Muscle of arm (tissue), 14 donors: ENCODE measurements around the gene IFNA17. TPM values are rescaled to one million over a fixed set of nuclear protein-coding genes. Genes with fewer than 3 reads are reported as not detected.
A peak's percentile ranks its signal among the peaks of the same experiment; 100 is the strongest.
"Not testable (repeated sequence)": the region's sequence is repeated elsewhere in the genome, so short reads cannot be mapped to it uniquely, and the experiment has no call there.

ENCODE experiments used
- DNase-seq: peaks from one replicate; pipeline ENCODE4 v3.0.0-alpha.2; 2013
- long read RNA-seq, 11 donors: transcript quantifications; one replicate each; lab custom pipeline, GENCODE V29; 2026
- polyA plus RNA-seq, 12 donors: library from polyadenylated mRNA; unstranded; fragments of 120-200 nt; gene quantifications; one replicate each; pipeline ENCODE4 v1.2.1, GENCODE V29; 2013; ENCODE audit not compliant: insufficient read length in 12 of 12

Gene IFNA17
- polyA plus RNA-seq = not detected
- long read RNA-seq, donor 1 = 0 reads
- long read RNA-seq, donor 2 = 0 reads
- long read RNA-seq, donor 3 = 0 reads
- long read RNA-seq, donor 4 = 0 reads
- long read RNA-seq, donor 5 = 0 reads
- long read RNA-seq, donor 6 = 0 reads
- long read RNA-seq, donor 7 = 0 reads
- long read RNA-seq, donor 8 = 0 reads
- long read RNA-seq, donor 9 = 0 reads
- long read RNA-seq, donor 10 = 0 reads
- long read RNA-seq, donor 11 = 0 reads

DNA sequence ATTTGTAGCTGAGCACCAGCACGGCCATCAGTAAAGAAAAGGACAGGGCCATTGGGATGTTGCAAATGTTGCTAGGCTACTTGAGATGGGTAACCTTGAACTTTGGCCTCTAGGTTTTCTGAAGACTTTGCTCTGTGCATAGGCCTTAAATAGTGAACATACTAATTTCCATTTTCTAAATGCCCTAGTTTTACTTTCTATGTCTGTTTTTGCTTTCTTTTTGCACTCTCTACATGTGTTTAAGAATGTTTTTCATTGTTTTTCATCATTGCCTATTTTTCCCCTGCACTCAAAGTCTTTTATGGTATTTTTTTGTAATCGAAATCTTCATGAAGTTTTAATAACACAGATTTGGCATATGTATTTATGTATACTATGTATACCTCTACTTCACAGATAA is at the start of gene IFNA17:
Gene IFNA17 (minus strand): TSS at position 101 of the 400 bp plus-strand sequence. CDS start 49 bp downstream, at position 52.
- no peak for DNase-seq

DNA sequence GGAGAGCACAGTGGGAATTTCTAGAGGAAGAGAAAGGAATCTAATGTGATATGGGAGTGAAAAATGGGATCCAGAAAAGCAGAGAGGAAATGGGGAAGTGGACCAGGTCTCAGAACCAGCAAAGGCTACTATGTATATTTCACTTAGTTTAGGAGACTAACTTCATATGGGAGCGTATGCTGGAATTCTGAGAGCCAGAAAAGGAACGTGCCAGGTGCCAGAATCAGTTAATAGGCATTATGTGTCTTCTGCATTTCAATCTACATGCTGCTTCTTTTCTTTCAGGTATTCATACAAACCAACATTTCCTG is 40.3 kb upstream of the IFNA17 start:
- DNase-seq = no peak

DNA sequence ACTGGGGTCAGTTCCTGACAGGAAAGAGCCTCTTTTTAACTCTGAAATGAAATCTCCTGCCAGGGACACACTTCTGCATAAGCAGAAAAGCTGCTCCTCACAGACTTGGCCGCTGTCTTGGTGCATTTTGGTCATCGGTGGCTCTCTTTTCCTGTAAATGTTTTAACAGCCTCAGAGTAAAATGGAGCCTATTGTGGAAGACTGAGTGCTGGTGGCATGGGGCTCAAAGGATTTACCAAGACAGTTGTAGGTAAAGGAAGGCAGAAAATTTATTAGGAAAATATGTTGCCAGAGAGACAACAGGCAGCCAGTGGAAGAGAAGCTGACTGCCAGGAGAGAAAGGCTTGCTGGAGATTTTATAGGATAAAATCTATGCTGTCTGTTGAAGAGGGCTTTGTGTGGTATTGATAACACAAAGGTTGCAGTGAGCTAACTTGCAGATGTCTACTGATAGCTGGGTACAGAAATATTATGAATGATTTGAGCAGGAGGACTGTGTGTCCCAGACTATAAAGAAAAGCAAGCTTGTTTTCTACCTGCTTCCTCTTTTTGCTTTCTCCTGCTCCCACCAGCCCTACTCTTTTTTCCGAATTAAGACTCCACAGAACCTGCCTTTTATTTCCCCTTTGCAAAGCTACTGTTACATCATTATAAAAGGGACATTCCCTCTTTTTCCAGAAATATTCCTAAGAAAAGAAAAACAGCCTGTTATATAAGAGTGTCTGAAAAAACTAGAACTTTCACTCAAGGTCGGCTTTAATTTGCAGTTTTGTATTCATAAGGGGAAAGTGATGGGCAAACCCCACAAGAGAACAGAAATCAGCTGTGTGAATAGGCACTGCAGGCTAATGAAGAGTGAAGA is 39.7 kb upstream of the IFNA17 start:
- DNase-seq = peak; percentile 36

GRCh38 chr9:21266733-21267484 is 38.9 kb upstream of the IFNA17 start:
- DNase-seq = no peak

DNA sequence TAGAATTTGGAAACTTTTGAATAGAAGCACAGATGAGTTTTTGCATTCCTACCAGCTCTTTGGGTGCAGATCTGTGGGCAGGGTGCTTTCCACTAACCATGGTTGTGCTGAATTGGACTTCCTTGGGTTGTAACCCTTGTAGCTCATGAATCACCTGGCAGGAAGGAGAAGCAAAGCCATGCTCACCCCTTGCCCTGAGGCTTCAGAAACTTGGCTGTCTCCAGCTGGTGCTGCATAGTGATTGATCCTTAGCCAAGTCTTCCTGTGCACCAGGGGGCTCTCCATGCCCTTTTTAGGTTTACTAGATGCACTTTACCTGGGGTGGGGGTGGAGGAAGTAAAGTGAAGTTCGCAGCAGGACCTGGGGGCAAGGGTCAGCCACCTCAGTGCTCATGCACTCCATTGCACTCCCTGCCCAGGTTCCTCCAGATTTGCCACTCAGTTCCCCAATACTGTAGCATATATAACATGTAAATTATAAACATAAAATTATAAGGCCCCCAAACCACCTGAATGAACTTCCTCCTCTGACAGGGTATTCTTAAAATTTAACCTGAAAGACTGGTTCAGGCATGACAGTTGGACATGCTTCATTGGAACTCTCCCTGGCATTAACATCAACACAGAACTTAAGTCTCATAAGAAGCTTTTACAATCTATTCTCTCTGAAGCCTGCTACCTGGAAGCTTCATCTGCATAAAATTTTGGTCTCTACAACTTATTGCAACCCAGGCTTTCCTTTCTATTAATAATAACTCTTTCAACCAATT is 37.6 kb upstream of the IFNA17 start:
- DNase-seq = no peak

- DNase-seq = no peak
Measured at GRCh38 chr9:21255538-21256212, 27.7 kb upstream of the IFNA17 start.

DNA sequence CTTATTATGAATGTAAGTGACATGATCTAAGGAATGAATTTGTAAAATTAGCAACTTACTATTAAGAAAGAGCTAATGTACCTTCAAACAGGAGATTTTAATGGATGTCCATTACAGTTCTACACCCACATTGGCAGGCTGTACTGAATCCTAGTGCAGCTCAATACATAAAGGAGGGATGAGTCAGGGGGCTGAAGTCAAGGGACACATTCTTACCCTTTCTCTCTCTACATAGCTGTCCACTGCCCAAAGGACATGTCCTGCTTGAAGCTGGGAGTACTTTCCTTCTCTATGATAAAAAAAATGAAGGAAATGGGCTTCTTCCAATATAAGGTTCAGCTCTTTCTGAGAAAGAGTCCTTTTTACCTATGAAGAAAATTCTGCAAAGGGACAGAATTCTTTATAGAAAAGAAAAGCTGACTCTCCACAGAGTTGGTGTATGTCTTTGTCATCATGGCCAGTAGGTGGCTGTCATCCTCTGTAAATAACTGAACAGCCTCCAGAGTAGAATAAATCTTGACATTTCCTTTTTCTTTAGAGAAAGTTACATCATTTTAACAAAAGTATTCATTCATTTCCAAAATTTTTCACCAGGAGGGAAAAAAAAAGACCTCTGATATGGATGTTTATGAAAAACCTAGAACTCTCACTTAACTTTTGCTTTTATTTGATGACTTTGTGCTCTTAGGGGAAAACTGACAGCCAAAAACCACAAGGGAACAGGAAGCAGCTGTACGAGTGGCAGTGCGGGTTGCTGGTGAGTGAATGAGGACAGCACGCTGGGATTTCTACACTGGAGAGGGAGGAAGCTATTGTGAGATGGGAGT is 24.9 kb upstream of the IFNA17 start:
- no peak for DNase-seq

DNA sequence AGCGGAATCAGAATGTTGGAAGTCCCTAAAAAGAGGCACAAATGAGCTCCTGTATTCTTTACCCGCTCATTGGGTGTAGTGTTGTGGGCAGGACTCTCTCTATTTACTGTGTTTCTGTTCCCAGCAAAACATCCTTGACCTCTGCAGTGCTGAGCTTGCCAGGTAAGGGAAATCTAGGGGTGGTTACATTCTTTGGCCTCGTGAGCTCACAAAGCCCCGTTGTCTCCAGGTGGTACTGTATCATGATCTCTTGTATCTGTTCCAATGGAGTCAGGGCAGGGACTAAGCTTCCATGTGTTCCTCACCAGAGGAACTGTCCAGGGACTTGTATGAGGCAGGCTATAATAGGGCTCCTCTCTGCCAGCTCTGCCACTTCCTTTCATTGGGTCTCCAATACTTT is 23.6 kb upstream of the IFNA17 start:
- no peak for DNase-seq

GRCh38 chr9:21251190-21251589 is 23.2 kb upstream of the IFNA17 start:
- DNase-seq = no peak

- DNase-seq = no peak
Measured at GRCh38 chr9:21244836-21245235, 16.8 kb upstream of the IFNA17 start.

DNA sequence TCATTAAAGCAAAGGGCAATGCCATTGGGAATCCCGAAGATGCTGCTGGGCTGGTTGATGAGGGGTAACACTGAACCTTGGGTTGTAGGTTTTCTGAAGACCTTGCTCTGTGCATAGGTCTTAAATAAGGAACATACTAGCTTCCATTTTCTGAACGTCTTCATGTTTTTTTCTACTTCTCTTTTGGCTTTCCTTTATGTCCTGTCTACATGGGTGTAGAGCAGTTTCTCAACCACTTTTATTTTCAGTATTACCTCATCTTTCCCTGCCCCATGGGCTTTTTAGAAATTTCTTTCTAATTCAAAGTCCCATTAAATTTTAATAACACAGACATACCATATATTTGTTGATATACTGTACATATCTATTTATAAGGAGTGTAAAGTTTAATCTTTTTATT is 11.9 kb upstream of the IFNA17 start, which contains the start of gene IFNA14:
Gene IFNA14 (minus strand): TSS at position 95 of the 400 bp plus-strand sequence. CDS start 70 bp downstream, at position 25.
- no peak for DNase-seq

DNA sequence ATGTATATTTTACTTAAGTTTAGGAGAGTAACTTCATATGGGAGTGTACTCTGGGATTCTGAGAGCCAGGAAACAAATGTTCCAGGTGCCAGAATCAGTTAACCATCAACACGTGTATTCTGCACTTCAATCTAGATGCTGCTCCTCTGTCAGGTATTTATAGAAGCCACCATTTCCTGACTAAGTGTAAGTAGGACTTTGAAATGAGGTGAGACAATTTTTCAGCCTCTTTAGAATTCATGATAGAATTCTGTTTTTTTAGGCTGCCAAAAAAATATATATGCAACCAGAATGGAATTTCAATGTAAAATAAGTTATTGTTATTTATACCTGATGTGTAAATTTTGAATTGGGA is 8.3 kb upstream of the IFNA17 start:
- not testable (repeated sequence) for DNase-seq

DNA sequence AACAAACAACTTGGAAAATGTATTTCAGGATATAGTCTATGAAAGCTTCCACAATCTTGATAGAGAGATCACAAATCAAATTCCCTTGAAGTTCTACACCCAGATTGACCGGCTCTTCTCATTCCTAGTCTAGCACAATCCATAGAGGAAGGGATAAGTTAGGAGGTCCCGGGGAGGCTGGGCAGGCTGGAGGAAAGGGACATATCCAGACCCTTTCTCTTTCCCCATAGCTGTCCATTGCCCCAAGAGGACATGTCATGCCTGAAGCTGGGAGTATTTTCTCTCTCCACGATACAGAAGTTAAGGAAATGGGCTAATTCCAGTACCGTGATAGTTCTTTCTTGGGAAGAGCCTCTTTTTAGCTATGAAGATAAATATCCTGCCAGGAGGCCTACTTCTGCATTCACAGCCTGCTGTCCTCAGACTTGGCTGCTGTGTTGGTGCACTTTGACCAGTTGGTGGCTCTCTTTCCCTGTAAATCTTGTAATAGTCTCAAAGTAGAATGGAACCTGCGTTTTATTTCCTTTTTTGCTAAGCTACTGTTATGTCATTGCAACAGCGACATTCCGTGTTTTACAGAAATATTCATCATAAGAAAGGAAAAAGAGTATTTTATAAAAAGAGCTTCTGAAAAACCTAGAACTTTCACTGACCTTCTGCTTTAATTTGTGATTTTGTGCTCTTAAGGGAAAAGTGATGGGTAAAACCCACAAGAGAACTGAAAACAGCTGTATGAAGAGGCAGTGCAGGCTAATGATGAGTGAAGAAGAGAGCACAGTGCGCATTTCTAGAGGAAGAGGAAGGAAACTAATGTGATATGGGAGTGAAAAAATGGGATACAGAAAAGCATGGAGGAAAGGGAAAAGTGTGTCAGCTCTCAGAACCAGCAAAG is 7.7 kb upstream of the IFNA17 start:
- DNase-seq = peak; percentile 25

DNA sequence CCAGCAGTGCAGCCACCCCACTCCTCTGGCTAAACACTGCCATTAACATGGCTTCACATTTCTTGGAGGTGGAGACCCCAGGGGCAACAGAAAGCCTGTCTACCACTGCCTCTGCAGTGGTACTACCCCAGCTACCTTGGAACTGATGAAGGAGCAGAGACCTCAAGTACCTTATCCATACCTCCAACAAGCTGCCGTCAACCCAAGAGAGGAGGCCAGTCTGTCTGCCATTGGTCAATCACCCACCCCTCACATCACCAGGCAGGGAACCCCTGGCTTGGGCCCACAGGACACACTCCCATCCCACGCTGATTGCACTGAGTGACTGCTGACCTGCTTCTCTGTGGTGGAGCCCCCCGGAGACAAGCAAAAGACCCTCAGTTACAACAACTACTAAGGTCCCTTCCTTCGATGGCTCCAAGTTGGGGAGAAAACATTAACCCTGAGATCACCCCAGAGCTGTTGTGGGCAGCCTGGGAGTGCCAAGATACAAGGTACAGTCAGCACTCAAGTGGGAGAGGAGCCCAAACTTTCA is 6.2 kb upstream of the IFNA17 start:
- DNase-seq = no peak

- DNase-seq = no peak
Measured at GRCh38 chr9:21233258-21233657, 5.2 kb upstream of the IFNA17 start.

DNA sequence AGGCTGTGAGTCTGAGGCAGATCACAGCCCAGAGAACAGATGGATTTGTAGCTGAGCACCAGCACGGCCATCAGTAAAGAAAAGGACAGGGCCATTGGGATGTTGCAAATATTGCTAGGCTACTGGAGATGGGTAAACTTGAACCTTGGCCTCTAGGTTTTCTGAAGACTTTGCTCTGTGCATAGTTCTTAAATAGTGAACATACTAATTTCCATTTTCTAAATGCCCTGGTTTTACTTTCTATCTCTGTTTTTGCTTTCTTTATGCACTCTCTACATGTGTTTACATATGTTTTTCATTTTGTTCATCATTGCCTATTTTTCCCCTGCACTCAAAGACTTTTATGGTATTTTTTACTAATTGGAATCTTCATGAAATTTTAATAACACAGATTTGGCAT is 10.8 kb downstream of the IFNA17 start, which contains the start of gene IFNA16:
Gene IFNA16 (minus strand): TSS at position 101 of the 400 bp plus-strand sequence. CDS start 6 bp downstream, at position 95.
- not testable (repeated sequence) for DNase-seq

DNA sequence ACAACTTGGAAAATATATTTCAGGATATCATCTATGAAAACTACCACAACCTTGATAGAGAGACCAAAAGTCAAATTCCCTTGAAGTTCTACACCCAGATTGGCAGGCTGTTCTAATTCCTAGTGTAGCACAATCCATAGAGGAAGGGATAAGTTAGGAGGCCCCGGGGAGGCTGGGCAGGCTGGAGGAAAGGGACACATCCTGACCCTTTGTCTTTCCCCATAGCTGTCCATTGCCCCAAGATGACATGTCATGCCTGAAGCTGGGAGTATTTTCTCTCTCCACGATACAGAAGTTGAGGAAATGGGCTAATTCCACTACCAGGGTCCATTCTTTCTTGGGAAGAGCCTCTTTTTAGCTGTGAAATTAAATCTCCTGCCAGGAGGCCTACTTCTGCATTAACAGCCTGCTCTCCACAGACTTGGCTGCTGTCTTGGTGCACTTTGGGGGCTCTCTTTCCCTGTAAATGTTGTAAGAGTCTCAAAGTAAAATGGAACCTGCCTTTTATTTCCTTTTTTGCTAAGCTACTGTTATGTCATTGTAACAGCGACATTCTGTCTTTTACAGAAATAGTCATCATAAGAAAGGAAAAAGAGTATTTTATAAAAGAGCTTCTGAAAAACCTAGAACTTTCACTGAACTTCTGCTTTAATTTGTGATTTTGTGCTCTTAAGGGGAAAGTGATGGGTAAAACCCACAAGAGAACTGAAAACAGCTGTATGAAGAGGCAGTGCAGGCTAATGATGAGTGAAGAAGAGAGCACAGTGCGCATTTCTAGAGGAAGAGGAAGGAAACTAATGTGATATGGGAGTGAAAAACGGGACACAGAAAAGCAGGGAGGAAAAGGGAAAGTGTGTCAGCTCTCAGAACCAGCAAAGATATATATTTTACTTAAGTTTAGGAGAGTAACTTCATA is 14.4 kb downstream of the IFNA17 start:
- DNase-seq = not testable (repeated sequence)

DNA sequence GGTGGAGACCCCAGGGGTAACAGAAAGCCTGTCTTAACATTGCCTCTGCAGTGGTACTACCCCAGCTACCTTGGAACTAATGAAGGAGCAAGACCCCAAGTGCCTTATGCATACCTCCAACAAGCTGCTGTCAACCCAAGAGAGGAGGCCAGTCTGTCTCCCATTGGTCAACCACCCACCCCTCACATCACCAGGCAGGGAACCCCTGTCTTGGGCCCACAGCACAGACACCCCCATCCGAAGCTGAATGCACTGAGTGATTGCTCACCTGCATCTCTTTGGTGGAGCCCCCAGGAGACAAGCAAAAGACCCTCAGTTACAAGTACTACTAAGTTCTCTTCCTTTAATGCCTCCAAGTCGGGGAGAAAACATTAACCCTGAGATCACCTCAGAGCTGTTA is 15.9 kb downstream of the IFNA17 start:
- DNase-seq = not testable (repeated sequence)
